Fibroblast of villous mesenchyme (primary cell): ENCODE data around the gene CHRNB1. TPM values are rescaled to one million over a fixed set of nuclear protein-coding genes. Genes with fewer than 3 reads are reported as not detected.

Experiments
- DNase-seq: peaks from one replicate; pipeline ENCODE4 v3.0.0-alpha.2; 2010; ENCODE audit warnings: low read depth
- H3K4me3 ChIP-seq: 2 replicates; pipeline ENCODE4 v1.5.1; 2011; ENCODE audit warnings: low read depth, mild to moderate bottlenecking, low read length
- total RNA-seq: library from RNA; depleted of rRNA; stranded (reverse); fragments of >200 nt; gene quantifications from 2 replicates; pipeline ENCODE4 v1.2.3, GENCODE V29; 2012
- TF ChIP-seq, protein P1 (sequence below): IDR thresholded peaks from 2 replicates; pipeline ENCODE4 v1.5.1; 2012; ENCODE audit warnings: low read depth, mild to moderate bottlenecking, low read length; ENCODE audit not compliant: insufficient read depth

Gene CHRNB1
- total RNA-seq, 1 donor = 6.9 TPM

DNA sequence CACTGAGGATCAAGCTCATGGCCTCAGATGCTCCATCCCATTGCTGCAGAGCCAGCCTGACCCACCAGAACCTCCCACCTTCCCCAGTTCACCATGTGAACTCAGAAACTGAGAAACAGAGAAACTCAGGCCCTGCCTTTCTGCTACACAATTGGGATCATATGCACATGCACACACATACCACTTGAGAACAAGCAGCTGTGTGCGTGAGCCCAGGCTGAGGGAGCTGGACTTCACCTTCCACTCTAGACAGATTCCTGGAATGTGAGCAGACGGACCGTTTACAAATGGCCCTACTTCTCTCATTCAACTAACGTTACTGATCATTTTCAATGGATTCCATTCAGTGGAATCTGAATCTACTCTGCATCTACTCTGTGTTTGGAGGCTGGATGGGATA is 21.2 kb upstream of the CHRNB1 start:
- TF ChIP-seq, protein P1, sequence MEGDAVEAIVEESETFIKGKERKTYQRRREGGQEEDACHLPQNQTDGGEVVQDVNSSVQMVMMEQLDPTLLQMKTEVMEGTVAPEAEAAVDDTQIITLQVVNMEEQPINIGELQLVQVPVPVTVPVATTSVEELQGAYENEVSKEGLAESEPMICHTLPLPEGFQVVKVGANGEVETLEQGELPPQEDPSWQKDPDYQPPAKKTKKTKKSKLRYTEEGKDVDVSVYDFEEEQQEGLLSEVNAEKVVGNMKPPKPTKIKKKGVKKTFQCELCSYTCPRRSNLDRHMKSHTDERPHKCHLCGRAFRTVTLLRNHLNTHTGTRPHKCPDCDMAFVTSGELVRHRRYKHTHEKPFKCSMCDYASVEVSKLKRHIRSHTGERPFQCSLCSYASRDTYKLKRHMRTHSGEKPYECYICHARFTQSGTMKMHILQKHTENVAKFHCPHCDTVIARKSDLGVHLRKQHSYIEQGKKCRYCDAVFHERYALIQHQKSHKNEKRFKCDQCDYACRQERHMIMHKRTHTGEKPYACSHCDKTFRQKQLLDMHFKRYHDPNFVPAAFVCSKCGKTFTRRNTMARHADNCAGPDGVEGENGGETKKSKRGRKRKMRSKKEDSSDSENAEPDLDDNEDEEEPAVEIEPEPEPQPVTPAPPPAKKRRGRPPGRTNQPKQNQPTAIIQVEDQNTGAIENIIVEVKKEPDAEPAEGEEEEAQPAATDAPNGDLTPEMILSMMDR = no peak
- DNase-seq = no peak
- H3K4me3 ChIP-seq = no peak overlapping the region

DNA sequence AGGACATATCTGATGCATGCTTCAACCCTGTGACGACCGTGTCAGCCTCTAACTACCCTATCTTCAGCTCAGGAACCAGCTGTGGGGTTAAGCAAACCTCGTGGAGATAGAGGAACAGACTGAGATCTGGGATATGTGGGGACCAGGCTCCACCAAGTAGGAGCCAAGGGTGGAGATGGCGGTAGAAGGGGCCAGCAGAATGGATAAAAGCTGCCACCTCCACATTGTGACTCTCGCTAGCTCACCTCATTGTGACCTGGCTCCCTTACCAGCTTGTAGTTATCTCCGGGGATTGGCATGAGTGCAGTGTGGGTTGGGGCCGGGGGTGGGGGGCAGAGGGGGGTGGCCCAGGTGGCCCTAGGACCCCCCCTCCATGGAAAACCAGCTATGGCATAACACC is 19.5 kb upstream of the CHRNB1 start, which contains the start of gene SPEM2:
Gene SPEM2 (plus strand): TSS at position 301 of the 400 bp plus-strand sequence. CDS start 73 bp downstream, at position 374.
- TF ChIP-seq, protein P1 = no peak
- H3K4me3 ChIP-seq = no peak within 1 kb of the TSS
- DNase-seq = no peak

GRCh38 chr17:7425756-7426155 is 19.1 kb upstream of the CHRNB1 start:
- TF ChIP-seq, protein P1 = no peak
- H3K4me3 ChIP-seq = no peak overlapping the region

GRCh38 chr17:7426203-7426863 is 18.5 kb upstream of the CHRNB1 start:
- H3K4me3 ChIP-seq = no peak overlapping the region
- DNase-seq = no peak
- TF ChIP-seq, protein P1 = no peak

More at GRCh38 chr17:7425756-7426155, 19.1 kb upstream of the CHRNB1 start:
- no peak for DNase-seq

- TF ChIP-seq, protein P1 = no peak
- H3K4me3 ChIP-seq = no peak overlapping the region
- DNase-seq = no peak
Measured at GRCh38 chr17:7426896-7427489, 17.9 kb upstream of the CHRNB1 start.

DNA sequence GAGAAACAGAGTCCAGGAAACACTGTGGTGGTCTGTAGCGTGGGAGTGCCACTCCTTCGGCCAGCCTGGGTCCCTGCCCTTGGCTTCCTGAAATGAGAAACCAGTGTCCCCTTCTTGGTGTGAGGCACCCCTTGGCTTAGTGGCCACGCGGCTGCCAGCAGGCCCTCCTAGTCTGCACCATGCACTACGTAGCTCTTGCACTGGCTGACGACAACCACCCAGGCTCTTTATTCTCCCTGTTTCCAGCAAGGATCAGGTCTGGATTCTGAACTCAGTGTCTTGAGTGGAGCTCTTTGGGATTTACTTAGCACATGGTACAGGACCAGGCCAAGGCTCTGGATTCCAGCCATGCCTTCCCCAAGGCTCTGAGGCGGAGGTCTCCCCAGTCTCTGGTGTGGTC is 17.3 kb upstream of the CHRNB1 start:
- no peak overlapping the region for H3K4me3 ChIP-seq
- DNase-seq = no peak
- TF ChIP-seq, protein P1 = no peak

DNA sequence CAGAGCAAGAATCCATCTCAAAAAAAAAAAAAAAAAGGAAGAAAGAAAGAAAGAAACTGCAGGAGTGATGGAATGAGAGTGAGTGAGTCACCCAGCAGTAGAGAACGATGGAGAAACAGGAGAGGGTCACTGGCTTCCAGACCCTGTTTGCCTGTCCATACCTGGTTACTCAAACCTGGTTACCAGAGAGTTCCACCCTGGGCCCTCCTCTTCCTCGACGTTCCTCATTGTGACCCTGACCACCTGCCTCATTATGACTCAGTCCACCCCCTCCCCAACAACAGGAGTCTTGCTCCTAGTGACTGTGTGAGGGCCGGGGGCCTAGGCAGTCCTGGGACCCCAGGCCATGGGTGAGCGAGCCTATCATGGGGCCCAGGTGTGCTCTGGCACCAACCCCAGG is 16.3 kb upstream of the CHRNB1 start, which contains the start of gene SPEM3:
Gene SPEM3 (plus strand): TSS at position 301 of the 400 bp plus-strand sequence. CDS start 46 bp downstream, at position 347.
- no peak for DNase-seq
- H3K4me3 ChIP-seq = no peak within 1 kb of the TSS
- TF ChIP-seq, protein P1 = no peak
